ENCODE results near the gene PLEKHM3. TPM values are rescaled to one million over a fixed set of nuclear protein-coding genes. Genes with fewer than 3 reads are reported as not detected.

The PLEKHM3 gene
- total and polyA plus RNA-seq, 2 experiments from 2014 or later, result 3.9 to 8.8 TPM

GRCh38 chr2:208049441-208049840 lies 24.1 kb upstream of the PLEKHM3 start:
- no peak for TF ChIP-seq ZNF114 (CRISPR knock-in tag; IDR thresholded peaks at IDR 0.05)
- TF ChIP-seq CTCF (conservative IDR thresholded peaks at IDR 0.05; ENCODE audit: low read depth in 2 of 2), result no peak
- TF ChIP-seq CREB1 (CRISPR knock-in tag; IDR thresholded peaks at IDR 0.05; ENCODE audit: low read depth), result no peak
- no peak for TF ChIP-seq NANOG (IDR thresholded peaks at IDR 0.05; ENCODE audit: borderline replicate concordance)
- TF ChIP-seq REST (IDR thresholded peaks at IDR 0.05; ENCODE audit: unreplicated experiment), result no peak
- TF ChIP-seq POLR2AphosphoS5 (IDR thresholded peaks at IDR 0.05; ENCODE audit: low read depth), result no peak
- TF ChIP-seq ZNF331 (CRISPR knock-in tag; IDR thresholded peaks at IDR 0.05; ENCODE audit: low read depth), result no peak
- TF ChIP-seq EZH2phosphoT487 (IDR thresholded peaks at IDR 0.05; ENCODE audit: unreplicated experiment), result no peak
- TF ChIP-seq ETS1 (IDR thresholded peaks at IDR 0.05), result no peak
- no peak for TF ChIP-seq ZNF462 (CRISPR knock-in tag; IDR thresholded peaks at IDR 0.05)
- TF ChIP-seq STAT1 (IDR thresholded peaks at IDR 0.05; ENCODE audit: unreplicated experiment), result no peak
- no peak for TF ChIP-seq EZH2 (IDR thresholded peaks at IDR 0.05; ENCODE audit: low read depth, unreplicated experiment)
- no peak for TF ChIP-seq JUNB (IDR thresholded peaks at IDR 0.05; ENCODE audit: unreplicated experiment)
- no peaks in the 10 kb centered on the region for H3K36me3 Mint-ChIP-seq (ENCODE audit: low read depth)
- H3K27me3 ChIP-seq (ENCODE audit: insufficient read depth), result no peaks in the 10 kb centered on the region

More at GRCh38 chr2:208049441-208049840, 24.1 kb upstream of the PLEKHM3 start:
- Mint-ChIP-seq H3K9me3 (no peaks in the 10 kb centered on the region), H3K27ac (no peak overlapping the region), H3K4me3 (no peak overlapping the region), H3K4me1 (no peaks in the 10 kb centered on the region; the same call in 2 of the 3 replicates), H3K27me3 (ENCODE audit: insufficient read depth, low read depth, poor library complexity) (peaks cover 2% of the 10 kb centered on the region)
- Histone ChIP-seq H3K9me2 (ENCODE audit: insufficient read depth) (no peaks in the 10 kb centered on the region), H3F3A (replicated peaks; ENCODE audit: low read depth) (no peaks in the 10 kb centered on the region), H3K4me1 (ENCODE audit: insufficient read depth) (peaks cover 1% of the 10 kb centered on the region; the same call in 1 of the 2 replicates), H3K79me2 (replicated peaks; ENCODE audit: insufficient read depth) (no peaks in the 10 kb centered on the region), H2AFZ (no peak overlapping the region), H3K27ac (ENCODE audit: low read depth) (no peak overlapping the region), H4K20me1 (replicated peaks; ENCODE audit: insufficient read depth) (no peaks in the 10 kb centered on the region), H3K4me3 (no peak overlapping the region), H3K36me3 (ENCODE audit: insufficient read depth) (no peaks in the 10 kb centered on the region), H3K4me2 (no peak overlapping the region)
- DNase-seq (ENCODE audit: low spot score) (no peak), ATAC-seq (no peak)

Data from GM23338 (cell line).